ENCODE measurements around the gene LAIR2.
"Not testable (repeated sequence)": the region's sequence is repeated elsewhere in the genome, so short reads cannot be mapped to it uniquely, and the experiment has no call there.

DNA sequence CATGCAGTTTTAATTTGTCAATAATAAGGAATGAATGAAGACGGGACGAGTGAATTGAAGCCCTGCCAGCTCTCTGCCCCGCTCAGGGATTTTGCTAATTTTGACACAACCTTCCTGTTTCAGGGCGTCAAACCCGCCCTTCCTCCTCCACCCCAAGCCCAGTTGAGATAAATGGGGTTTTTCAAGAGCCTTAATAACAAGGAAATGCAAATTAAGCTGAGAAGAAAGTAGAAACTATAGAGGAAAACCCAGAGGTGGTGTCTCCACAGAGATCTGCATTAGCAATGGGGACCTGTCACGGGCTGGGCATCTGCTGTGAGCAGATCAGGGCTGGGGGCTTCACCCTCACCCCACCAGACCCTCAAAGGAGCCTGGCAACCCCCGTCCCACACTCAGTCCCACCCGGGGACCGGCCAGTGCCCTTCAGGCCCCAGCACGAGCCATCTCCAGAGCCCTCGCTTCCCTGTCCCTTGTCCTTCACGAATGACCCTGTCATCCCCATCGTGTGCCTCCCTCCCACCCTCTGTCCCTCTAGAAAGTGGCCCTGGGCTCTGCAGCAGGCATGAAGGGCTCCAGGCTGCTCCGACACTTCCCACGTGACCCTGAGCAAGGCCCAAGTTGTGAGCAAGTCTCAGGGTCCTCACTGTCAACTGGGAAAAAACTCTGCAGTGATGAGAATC lies 4.5 kb downstream of the LAIR2 start:
- TF ChIP-seq, protein P1, sequence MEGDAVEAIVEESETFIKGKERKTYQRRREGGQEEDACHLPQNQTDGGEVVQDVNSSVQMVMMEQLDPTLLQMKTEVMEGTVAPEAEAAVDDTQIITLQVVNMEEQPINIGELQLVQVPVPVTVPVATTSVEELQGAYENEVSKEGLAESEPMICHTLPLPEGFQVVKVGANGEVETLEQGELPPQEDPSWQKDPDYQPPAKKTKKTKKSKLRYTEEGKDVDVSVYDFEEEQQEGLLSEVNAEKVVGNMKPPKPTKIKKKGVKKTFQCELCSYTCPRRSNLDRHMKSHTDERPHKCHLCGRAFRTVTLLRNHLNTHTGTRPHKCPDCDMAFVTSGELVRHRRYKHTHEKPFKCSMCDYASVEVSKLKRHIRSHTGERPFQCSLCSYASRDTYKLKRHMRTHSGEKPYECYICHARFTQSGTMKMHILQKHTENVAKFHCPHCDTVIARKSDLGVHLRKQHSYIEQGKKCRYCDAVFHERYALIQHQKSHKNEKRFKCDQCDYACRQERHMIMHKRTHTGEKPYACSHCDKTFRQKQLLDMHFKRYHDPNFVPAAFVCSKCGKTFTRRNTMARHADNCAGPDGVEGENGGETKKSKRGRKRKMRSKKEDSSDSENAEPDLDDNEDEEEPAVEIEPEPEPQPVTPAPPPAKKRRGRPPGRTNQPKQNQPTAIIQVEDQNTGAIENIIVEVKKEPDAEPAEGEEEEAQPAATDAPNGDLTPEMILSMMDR (IDR thresholded peaks at IDR 0.05) = not testable (repeated sequence)
- not testable (repeated sequence) for TF ChIP-seq ZFX (IDR thresholded peaks at IDR 0.05; ENCODE audit: borderline replicate concordance)

Measured in 22Rv1 (cell line).